Measurements from ENCODE around the gene MKLN1. TPM values are rescaled to one million over a fixed set of nuclear protein-coding genes. Genes with fewer than 3 reads are reported as not detected.

Gene MKLN1
- total and polyA plus RNA-seq, 10 of the 15 experiments (the other 5 are each of a cell fraction or from before 2014, with no cell fraction given) = 13.6 to 55.8 (median 29.3) TPM

DNA sequence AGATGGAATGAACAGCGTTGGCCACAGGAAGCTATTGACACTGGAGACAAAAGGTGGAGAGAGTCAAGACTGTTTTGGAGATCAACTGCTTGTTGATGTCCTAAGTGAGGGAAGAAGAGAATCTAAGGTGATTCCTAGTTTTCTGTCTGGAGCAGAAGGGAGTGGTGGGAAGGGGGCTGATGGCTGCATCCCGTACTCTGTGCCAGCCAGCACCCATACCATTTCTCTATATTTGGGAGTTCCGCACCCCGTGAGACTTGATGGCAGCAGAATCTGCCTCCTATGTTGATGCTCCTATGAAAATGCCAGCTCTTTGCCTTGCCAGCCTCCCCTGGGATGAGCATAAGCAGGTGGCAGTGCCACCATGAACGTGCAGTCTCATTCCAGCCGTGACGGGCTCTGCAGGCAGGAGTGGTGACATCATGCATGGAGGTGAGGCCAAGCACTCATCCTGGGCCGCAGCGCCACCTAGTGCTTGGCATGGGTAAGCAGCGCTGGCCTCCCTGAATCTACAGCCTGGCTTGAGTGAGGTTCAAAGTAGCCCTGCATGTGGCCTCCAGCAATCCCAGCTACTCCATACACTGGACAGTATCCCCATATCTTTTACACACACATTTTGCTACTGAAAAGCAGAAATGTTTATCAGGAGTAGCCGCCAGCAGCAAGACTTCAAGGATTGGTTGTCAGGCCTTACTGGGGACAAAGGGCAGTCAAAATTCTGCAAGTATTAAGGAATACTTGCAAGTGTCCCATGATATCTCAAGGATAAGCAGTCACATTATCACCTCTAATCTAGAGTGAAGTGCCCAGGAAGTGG is 185.8 kb downstream of the MKLN1 start:
- no peak overlapping the region for H3K4me2 ChIP-seq (ENCODE audit: control insufficient read depth, insufficient read depth)
- TF ChIP-seq, protein P1, sequence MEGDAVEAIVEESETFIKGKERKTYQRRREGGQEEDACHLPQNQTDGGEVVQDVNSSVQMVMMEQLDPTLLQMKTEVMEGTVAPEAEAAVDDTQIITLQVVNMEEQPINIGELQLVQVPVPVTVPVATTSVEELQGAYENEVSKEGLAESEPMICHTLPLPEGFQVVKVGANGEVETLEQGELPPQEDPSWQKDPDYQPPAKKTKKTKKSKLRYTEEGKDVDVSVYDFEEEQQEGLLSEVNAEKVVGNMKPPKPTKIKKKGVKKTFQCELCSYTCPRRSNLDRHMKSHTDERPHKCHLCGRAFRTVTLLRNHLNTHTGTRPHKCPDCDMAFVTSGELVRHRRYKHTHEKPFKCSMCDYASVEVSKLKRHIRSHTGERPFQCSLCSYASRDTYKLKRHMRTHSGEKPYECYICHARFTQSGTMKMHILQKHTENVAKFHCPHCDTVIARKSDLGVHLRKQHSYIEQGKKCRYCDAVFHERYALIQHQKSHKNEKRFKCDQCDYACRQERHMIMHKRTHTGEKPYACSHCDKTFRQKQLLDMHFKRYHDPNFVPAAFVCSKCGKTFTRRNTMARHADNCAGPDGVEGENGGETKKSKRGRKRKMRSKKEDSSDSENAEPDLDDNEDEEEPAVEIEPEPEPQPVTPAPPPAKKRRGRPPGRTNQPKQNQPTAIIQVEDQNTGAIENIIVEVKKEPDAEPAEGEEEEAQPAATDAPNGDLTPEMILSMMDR (IDR thresholded peaks at IDR 0.05 in 2 of 3, conservative IDR thresholded peaks at IDR 0.05 in 1 of 3; ENCODE audit: control insufficient read depth in 2 of 3, extremely low read depth in 1 of 3, insufficient read depth in 1 of 3, low read depth in 3 of 3, low read length in 3 of 3) = peak; percentile 93 to 97 (median 97); a peak in 5 of 6 replicates
- TF ChIP-seq RAD51 (IDR thresholded peaks at IDR 0.05) (no peak), RAD21 (IDR thresholded peaks at IDR 0.05; ENCODE audit: insufficient read depth, low read depth, low read length) (peak; percentile 72), ZNF24 (IDR thresholded peaks at IDR 0.05) (no peak), ATF7 (IDR thresholded peaks at IDR 0.05; ENCODE audit: low read depth) (peak; percentile 94), JUND (IDR thresholded peaks at IDR 0.05; ENCODE audit: low read depth, low read length) (peak; percentile 66), IRF4 (IDR thresholded peaks at IDR 0.05; ENCODE audit: low read depth, low read length) (0 out of 2 replicates have a peak, but pooled peaks have one; percentile 38), SMC3 (IDR thresholded peaks at IDR 0.05; ENCODE audit: borderline replicate concordance, low read length) (peak; percentile 68), SMARCA5 (IDR thresholded peaks at IDR 0.05) (peak; percentile 29; the same call in 1 of the 2 replicates), BHLHE40 (IDR thresholded peaks at IDR 0.05; ENCODE audit: borderline replicate concordance in 1 of 2, low read depth in 2 of 2, low read length in 1 of 2) (peak in 1 of 2 experiments; percentile 69; a peak in 1 of 4 replicates), CHD4 (IDR thresholded peaks at IDR 0.05) (no peak), IKZF1 (conservative IDR thresholded peaks at IDR 0.05) (0 out of 2 replicates have a peak, but pooled peaks have one; percentile 18), CREM (IDR thresholded peaks at IDR 0.05; ENCODE audit: low read depth) (peak; percentile 43; the same call in 1 of the 2 replicates), ATF2 (IDR thresholded peaks at IDR 0.05; ENCODE audit: low read length) (peak; percentile 76)
- TF ChIP-seq, protein P2, sequence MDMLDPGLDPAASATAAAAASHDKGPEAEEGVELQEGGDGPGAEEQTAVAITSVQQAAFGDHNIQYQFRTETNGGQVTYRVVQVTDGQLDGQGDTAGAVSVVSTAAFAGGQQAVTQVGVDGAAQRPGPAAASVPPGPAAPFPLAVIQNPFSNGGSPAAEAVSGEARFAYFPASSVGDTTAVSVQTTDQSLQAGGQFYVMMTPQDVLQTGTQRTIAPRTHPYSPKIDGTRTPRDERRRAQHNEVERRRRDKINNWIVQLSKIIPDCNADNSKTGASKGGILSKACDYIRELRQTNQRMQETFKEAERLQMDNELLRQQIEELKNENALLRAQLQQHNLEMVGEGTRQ (IDR thresholded peaks at IDR 0.05; ENCODE audit: borderline replicate concordance, low read depth, low read length) = no peak
- TF ChIP-seq, protein P3, sequence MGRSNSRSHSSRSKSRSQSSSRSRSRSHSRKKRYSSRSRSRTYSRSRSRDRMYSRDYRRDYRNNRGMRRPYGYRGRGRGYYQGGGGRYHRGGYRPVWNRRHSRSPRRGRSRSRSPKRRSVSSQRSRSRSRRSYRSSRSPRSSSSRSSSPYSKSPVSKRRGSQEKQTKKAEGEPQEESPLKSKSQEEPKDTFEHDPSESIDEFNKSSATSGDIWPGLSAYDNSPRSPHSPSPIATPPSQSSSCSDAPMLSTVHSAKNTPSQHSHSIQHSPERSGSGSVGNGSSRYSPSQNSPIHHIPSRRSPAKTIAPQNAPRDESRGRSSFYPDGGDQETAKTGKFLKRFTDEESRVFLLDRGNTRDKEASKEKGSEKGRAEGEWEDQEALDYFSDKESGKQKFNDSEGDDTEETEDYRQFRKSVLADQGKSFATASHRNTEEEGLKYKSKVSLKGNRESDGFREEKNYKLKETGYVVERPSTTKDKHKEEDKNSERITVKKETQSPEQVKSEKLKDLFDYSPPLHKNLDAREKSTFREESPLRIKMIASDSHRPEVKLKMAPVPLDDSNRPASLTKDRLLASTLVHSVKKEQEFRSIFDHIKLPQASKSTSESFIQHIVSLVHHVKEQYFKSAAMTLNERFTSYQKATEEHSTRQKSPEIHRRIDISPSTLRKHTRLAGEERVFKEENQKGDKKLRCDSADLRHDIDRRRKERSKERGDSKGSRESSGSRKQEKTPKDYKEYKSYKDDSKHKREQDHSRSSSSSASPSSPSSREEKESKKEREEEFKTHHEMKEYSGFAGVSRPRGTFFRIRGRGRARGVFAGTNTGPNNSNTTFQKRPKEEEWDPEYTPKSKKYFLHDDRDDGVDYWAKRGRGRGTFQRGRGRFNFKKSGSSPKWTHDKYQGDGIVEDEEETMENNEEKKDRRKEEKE (IDR thresholded peaks at IDR 0.05) = no peak

More for the DNA sequence above, 185.8 kb downstream of the MKLN1 start:
- no peaks in the 10 kb centered on the region for H4K20me1 ChIP-seq (ENCODE audit: control insufficient read depth, insufficient read depth)
- no TSS peak for BruUV-seq (replicated peaks)
- no peak overlapping the region for H3K27ac ChIP-seq (ENCODE audit: control insufficient read depth, insufficient read depth)
- ChIA-PET POLR2A (no interaction called here), CTCF (interaction anchor here (0.9 to 6.6 kb wide), 11 partner anchors 8 to 471 kb away, joined by 3 to 44 read pairs (median 4); no protein-coding TSS in a partner anchor), RAD21 (ENCODE audit: unreplicated experiment) (interaction anchor here (1.0 kb wide), 1 partner anchor 13 kb away, joined by 3 read pairs; no protein-coding TSS in a partner anchor), SMC1A (ENCODE audit: uncharacterized antibody, unreplicated experiment) (interaction anchor here (0.9 to 1.0 kb wide), 2 partner anchors 29 to 390 kb away, joined by 3 read pairs; no protein-coding TSS in a partner anchor)
- no peak for DNase-seq (ENCODE audit: low read depth, low spot score)
- H2AFZ ChIP-seq (ENCODE audit: control insufficient read depth, low read depth, low read length) = no peak overlapping the region
- peak; percentile 93 for FAIRE-seq
- no peaks in the 10 kb centered on the region for H3K79me2 ChIP-seq (ENCODE audit: control insufficient read depth, insufficient read depth, low read length)
- WGBS (ENCODE audit: insufficient coverage, insufficient replicate concordance, low lambda C conversion rate, missing lambda C conversion rate) = 35% methylated on average over 11 of the region's 11 CpGs
- H3K4me1 ChIP-seq (ENCODE audit: control insufficient read depth, insufficient read depth, low read length) = no peaks in the 10 kb centered on the region
- intact Hi-C loops (cut with micrococcal nuclease; ENCODE audit: unreplicated experiment) (no loop called here), in situ Hi-C loops (cut with MboI) (loop anchor here (5.0 kb wide), 1 partner anchor 144 kb away; no protein-coding TSS in a partner anchor)
- no peaks in the 10 kb centered on the region for H3K27me3 ChIP-seq (replicated peaks in 1 of 2; ENCODE audit: control insufficient read depth in 2 of 2, insufficient read depth in 2 of 2, low read length in 1 of 2)
- H3K4me3 ChIP-seq = no peak overlapping the region
- H3K9me3 ChIP-seq (replicated peaks; ENCODE audit: control insufficient read depth, insufficient read depth, low read length) = no peaks in the 10 kb centered on the region
- H3K36me3 ChIP-seq (ENCODE audit: control insufficient read depth in 2 of 2, insufficient read depth in 2 of 2, low read length in 1 of 2) = no peaks in the 10 kb centered on the region
- ATAC-seq = peak; percentile 100
- no peak overlapping the region for H3K9ac ChIP-seq (ENCODE audit: control insufficient read depth, insufficient read depth, low read length)

Data from GM12878 (cell line).